K562 (cell line): ENCODE data around the gene SMIM8. TPM values are rescaled to one million over a fixed set of nuclear protein-coding genes. Genes with fewer than 3 reads are reported as not detected.

Experiments
- FOXK1 ChIP-seq: sonication (generic); formaldehyde crosslinking; IDR thresholded peaks from 2 replicates; pipeline ENCODE4 v1.8.0; 2022; ENCODE audit warnings: missing genetic modification reagents, mild to moderate bottlenecking, borderline replicate concordance
- NEUROD1 ChIP-seq: fragments of 150-350 bp; IDR thresholded peaks from 2 replicates; pipeline ENCODE4 v1.6.1; 2014; ENCODE audit warnings: borderline replicate concordance, low read length, low read depth; ENCODE audit not compliant: partially characterized antibody
- PATZ1 ChIP-seq: fragments of 250-450 bp; sonication (Bioruptor Pico); IDR thresholded peaks from 2 replicates; pipeline ENCODE4 v1.5.0; 2020; ENCODE audit warnings: mild to moderate bottlenecking, borderline replicate concordance
- RB1 ChIP-seq: fragments of 450-650 bp; IDR thresholded peaks from 2 replicates; pipeline ENCODE4 v1.6.1; 2017; ENCODE audit warnings: low read depth, mild to moderate bottlenecking
- RBFOX2 ChIP-seq: fragments of 200-400 bp; formaldehyde crosslinking; IDR thresholded peaks from 2 replicates; pipeline ENCODE4 v1.6.1; 2017; ENCODE audit warnings: low read depth, mild to moderate bottlenecking, low read length, moderate library complexity
- YY1 ChIP-seq, 3 experiments: IDR thresholded peaks; 2 replicates each; pipeline ENCODE4 v1.6.1; 2011; ENCODE audit warnings: low read length in 2 of 3, mild to moderate bottlenecking in 2 of 3, moderate library complexity in 2 of 3, borderline replicate concordance in 1 of 3, control low read depth in 1 of 3, low read depth in 1 of 3; ENCODE audit not compliant: insufficient read depth in 3 of 3, insufficient replicate concordance in 2 of 3, control insufficient read depth in 1 of 3, insufficient read length in 1 of 3; ENCODE audit errors: extremely low read depth in 1 of 3
- ZNF143 ChIP-seq: sonication (generic); formaldehyde crosslinking; IDR thresholded peaks from 2 replicates; pipeline ENCODE4 v1.9.0; 2022; ENCODE audit warnings: mild to moderate bottlenecking, missing genetic modification reagents
- ZNF324 ChIP-seq: fragments of 250-450 bp; sonication (Bioruptor Pico); IDR thresholded peaks from 2 replicates; pipeline ENCODE4 v1.4.0; 2020; ENCODE audit warnings: mild to moderate bottlenecking
- ZNF408 ChIP-seq: fragments of 250-450 bp; sonication (Bioruptor Pico); IDR thresholded peaks from 2 replicates; pipeline ENCODE4 v1.4.0; 2020; ENCODE audit warnings: low read depth, mild to moderate bottlenecking, moderate library complexity
- ZNF507 ChIP-seq: conservative IDR thresholded peaks from 2 replicates; pipeline ENCODE4 v1.6.1; 2017; ENCODE audit warnings: missing genetic modification characterization, missing compliant biosample characterization
- polyA plus RNA-seq, 8 experiments: library from polyadenylated mRNA; depleted of rRNA in 4 of 8; stranded (reverse) in 5 of 8; unstranded in 3 of 8; fragments of >200 nt; fragmentation: Nextera tagmentation in 2 of 8; fragmentation: Illumina TruSeq in 1 of 8; extraction: Ambion mirVana in 2 of 8; extraction: Trizol in 1 of 8; gene quantifications; 2 replicates each; pipeline versions ENCODE4 v1.2.1 to v1.2.3, GENCODE V29; 2011 to 2014; ENCODE audit warnings: inconsistent platforms in 1 of 8, missing spikeins in 1 of 8
- total RNA-seq, 7 experiments: library from RNA; depleted of rRNA in 6 of 7; stranded (reverse); fragments of >200 nt in 6 of 7; fragmentation: Illumina TruSeq in 2 of 7; extraction: Trizol in 2 of 7; gene quantifications; 2 replicates each; pipeline versions ENCODE4 v1.2.1 to v1.2.3, GENCODE V29; 2011 to 2021; ENCODE audit warnings: low replicate concordance in 1 of 7
- TF ChIP-seq, protein P1 (sequence below), 2 experiments: fragments of 450-650 bp in 1 of 2; sonication (generic) in 1 of 2; formaldehyde crosslinking in 1 of 2; IDR thresholded peaks; 2 replicates each; pipeline versions ENCODE4 v1.7.1 to v1.9.0; 2016 to 2022; ENCODE audit warnings: inconsistent platforms in 1 of 2, mild to moderate bottlenecking in 1 of 2, missing genetic modification reagents in 1 of 2
- TF ChIP-seq, protein P2 (sequence below): fragments of 450-650 bp; IDR thresholded peaks from 2 replicates; pipeline ENCODE4 v1.6.1; 2016; ENCODE audit warnings: antibody characterized with exemption

Gene SMIM8
- total and polyA plus RNA-seq, 9 of the 15 experiments (the other 6 are each of a cell fraction or from before 2014, with no cell fraction given) = 8.3 to 53.7 (median 15.1) TPM

- no peak for TF ChIP-seq ZNF324
- peak; percentile 48 for TF ChIP-seq NEUROD1
- TF ChIP-seq ZNF408 (CRISPR knock-in tag) = no peak
- TF ChIP-seq YY1 (IDR thresholded peaks at IDR 0.05; ENCODE audit: borderline replicate concordance in 1 of 3, control insufficient read depth in 1 of 3, extremely low read depth in 1 of 3, insufficient read depth in 3 of 3, insufficient read length in 1 of 3, insufficient replicate concordance in 2 of 3, low read depth in 1 of 3, low read length in 2 of 3) = peak in 2 of 3 experiments; percentile 66 to 77
- TF ChIP-seq PATZ1 (CRISPR knock-in tag) = no peak
- peak; percentile 89 for TF ChIP-seq RBFOX2
- no peak for TF ChIP-seq ZNF143 (CRISPR knock-in tag)
- no peak for TF ChIP-seq ZNF507 (tag)
- peak; percentile 88 for TF ChIP-seq RB1
- no peak for TF ChIP-seq FOXK1
- TF ChIP-seq, protein P1, sequence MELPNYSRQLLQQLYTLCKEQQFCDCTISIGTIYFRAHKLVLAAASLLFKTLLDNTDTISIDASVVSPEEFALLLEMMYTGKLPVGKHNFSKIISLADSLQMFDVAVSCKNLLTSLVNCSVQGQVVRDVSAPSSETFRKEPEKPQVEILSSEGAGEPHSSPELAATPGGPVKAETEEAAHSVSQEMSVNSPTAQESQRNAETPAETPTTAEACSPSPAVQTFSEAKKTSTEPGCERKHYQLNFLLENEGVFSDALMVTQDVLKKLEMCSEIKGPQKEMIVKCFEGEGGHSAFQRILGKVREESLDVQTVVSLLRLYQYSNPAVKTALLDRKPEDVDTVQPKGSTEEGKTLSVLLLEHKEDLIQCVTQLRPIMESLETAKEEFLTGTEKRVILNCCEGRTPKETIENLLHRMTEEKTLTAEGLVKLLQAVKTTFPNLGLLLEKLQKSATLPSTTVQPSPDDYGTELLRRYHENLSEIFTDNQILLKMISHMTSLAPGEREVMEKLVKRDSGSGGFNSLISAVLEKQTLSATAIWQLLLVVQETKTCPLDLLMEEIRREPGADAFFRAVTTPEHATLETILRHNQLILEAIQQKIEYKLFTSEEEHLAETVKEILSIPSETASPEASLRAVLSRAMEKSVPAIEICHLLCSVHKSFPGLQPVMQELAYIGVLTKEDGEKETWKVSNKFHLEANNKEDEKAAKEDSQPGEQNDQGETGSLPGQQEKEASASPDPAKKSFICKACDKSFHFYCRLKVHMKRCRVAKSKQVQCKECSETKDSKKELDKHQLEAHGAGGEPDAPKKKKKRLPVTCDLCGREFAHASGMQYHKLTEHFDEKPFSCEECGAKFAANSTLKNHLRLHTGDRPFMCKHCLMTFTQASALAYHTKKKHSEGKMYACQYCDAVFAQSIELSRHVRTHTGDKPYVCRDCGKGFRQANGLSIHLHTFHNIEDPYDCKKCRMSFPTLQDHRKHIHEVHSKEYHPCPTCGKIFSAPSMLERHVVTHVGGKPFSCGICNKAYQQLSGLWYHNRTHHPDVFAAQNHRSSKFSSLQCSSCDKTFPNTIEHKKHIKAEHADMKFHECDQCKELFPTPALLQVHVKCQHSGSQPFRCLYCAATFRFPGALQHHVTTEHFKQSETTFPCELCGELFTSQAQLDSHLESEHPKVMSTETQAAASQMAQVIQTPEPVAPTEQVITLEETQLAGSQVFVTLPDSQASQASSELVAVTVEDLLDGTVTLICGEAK (IDR thresholded peaks at IDR 0.05) = no peak
- TF ChIP-seq, protein P1 (CRISPR knock-in tag; IDR thresholded peaks at IDR 0.05) = no peak
- TF ChIP-seq, protein P2, sequence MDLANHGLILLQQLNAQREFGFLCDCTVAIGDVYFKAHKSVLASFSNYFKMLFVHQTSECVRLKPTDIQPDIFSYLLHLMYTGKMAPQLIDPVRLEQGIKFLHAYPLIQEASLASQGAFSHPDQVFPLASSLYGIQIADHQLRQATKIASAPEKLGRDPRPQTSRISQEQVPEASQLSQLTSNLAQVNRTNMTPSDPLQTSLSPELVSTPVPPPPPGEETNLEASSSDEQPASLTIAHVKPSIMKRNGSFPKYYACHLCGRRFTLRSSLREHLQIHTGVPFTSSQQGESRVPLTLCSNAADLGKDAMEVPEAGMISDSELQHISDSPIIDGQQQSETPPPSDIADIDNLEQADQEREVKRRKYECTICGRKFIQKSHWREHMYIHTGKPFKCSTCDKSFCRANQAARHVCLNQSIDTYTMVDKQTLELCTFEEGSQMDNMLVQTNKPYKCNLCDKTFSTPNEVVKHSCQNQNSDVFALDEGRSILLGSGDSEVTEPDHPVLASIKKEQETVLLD = no peak
These were observed at the start of gene SMIM8 (continued) for GRCh38 chr6:87322304-87323212.
